GM18870 (cell line): ENCODE measurements around the gene TRIM43B.
"Not testable (repeated sequence)": the region's sequence is repeated elsewhere in the genome, so short reads cannot be mapped to it uniquely, and the experiment has no call there.

ENCODE experiments used
- ATAC-seq: cut with Tn5 transposase; IDR thresholded peaks from one replicate; pipeline ENCODE4 v1.9.1; 2021; ENCODE audit warnings: moderate library complexity; ENCODE audit not compliant: unreplicated experiment

The TRIM43B gene

DNA sequence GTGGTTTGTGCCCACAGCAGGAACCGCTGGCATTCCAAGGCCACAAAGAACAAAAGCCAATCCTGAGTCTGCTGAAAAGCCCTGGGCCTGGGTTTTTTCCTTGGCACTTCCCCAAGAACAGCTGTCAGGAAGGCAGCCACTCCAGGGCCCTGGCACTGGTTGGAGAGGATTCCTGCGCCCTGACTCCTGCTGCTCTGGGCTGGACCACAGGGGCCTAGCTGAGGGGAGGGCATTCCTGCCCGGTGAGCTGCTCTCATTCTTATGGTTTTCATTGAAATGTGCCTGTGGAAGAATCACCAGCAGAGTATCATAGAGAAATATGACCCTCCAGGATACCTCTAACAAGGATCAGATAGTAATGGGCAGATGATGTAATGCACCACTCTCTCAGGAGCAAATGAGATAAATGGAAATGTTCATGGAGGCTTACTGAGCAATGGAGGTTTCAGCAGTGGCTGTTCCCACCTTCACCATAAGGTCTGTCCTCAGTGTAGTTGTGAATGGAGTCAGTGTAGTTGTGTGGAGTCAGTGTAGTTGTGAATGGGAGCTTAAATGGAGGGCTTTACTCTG, 50.0 kb downstream of the TRIM43B start:
- not testable (repeated sequence) for ATAC-seq

DNA sequence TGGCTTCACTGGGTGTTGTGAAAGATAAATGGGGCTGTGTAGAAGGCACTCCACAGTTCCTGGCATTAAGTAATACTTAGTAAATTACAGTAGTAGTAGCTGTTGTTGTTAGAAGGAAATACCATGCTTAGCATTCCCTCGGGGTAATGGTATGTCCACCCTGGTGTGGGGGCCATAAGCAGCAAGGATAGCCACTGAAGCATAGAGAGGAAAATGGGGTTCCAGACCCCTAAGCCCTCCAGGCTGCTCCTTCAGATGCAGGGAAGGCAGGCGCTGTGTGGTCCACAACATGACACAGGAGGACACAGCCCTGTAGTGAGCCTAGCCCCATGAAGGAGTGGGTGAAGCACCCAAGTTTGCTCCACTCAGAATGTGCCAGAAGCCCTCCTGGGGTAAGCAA, 50.6 kb downstream of the TRIM43B start:
- not testable (repeated sequence) for ATAC-seq

DNA sequence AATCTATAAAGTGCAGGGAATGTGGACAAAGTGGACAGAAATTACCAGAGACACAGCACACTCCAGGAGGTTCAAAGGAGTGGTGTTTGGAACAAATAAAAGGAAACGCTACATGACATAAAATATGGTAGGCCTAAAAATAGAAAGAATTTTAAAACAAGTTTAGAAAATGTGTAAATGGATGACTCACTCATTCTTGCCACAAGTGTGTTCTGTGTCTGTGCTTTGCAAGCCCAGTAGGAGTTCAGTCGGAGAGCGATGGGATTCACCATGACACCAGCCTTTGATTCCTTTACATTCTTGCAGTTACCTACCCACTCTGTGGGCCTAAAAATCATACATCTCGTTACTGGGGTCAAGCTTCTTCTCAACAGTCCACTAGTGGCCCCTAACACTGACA, 51.2 kb downstream of the TRIM43B start:
- not testable (repeated sequence) for ATAC-seq

DNA sequence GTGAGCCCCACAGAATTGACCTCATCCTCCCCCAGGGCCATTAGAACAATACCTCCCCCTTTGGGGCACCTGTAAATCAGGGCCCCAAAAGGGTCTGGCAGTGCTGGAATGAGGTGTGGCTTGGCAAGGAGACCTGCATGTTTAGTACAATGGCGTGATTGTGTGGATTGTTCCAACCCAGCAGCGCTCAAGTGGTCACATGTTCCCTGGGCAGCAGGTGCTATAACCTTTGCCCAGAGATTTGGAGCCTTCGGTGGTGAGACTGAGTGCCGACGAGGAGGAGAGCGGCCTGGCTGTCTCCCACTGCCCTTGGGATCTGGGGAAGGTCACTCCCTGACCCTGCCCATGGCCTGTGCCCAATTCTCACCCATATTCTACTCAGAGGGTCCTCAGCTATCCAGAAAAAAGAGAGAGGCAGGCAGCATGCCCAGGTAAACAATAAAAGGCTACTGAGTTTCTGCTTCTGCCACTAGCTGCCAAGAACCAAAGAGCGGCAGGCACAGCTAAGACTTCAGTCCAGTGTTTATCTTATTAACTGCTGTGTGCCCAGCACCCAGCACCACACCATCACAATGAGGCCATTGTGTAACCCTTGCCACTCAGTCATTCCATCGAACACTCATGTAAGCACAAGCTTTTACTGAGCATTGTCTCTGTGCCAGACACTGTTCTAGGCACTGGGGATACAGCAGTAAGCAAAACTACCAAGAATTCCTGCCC, 54.6 kb downstream of the TRIM43B start:
- not testable (repeated sequence) for ATAC-seq

DNA sequence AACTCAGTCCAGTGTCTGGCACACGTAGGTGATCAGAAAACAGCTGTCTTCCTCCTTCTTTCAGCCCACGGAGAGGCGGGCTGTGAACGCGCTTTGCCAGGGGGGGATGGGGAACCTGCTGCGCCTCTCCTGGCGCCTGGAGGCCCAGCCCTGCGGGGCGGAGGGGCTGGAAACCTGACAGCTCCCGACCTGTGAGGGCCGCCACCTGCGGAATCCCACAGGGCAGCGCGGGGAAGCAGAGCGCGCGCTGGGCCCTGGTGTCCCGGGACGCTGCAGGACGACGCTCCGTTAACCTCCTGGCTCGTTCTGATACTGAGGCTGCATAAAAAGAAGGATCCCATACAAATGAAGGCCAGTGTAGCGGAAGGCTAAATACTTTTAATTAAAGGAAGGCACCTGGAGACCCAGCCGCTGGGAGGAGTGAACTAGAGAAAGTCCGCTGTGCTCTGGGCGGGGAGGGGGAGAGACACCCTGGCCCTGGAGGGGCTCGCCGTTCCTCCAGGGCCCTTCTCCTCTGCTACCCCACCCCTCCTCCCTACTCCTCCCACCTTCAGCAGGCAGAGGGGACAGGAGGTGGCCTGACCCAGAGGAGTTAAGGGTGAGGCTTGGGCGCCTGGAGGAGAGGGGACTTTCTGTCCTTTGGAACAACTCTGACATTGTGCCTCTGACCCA, 57.2 kb downstream of the TRIM43B start:
- not testable (repeated sequence) for ATAC-seq
